Fibroblast of lung (primary cell): Measurements from ENCODE around the gene PER1.

Experiments
- CTCF ChIP-seq, 2 donors: IDR thresholded peaks in 1 of 2; conservative IDR thresholded peaks in 1 of 2; 1 replicate in 1 of 2; 2 replicates in 1 of 2; pipeline ENCODE4 v1.5.1; 2011 to 2012; ENCODE audit warnings: low read length in 2 of 2, control low read depth in 1 of 2, inconsistent platforms in 1 of 2, low read depth in 1 of 2, mild to moderate bottlenecking in 1 of 2
- EZH2 ChIP-seq: IDR thresholded peaks from 2 replicates; pipeline ENCODE4 v1.5.1; 2012; ENCODE audit warnings: low read length, control low read depth, mild to moderate bottlenecking; ENCODE audit errors: missing control alignments

- TF ChIP-seq CTCF (conservative IDR thresholded peaks at IDR 0.05 in 1 of 2, IDR thresholded peaks at IDR 0.05 in 1 of 2; ENCODE audit: low read depth in 1 of 2, low read length in 2 of 2) (no peak), EZH2 (no peak)
These were observed 29.1 kb downstream of the PER1 start for GRCh38 chr17:8122924-8123694.
